Stimulated activated CD4-positive, alpha-beta T cell treated with anti-CD3 and anti-CD28 coated beads, Interleukin-4, amount 100 ng/mL, for 24 hours (primary cell): ENCODE measurements around the gene TAF4B.
"Not testable (repeated sequence)": the region's sequence is repeated elsewhere in the genome, so short reads cannot be mapped to it uniquely, and the experiment has no call there.

ENCODE experiments used
- DNase-seq: peaks from one replicate; pipeline ENCODE4 v3.0.0-alpha.2; 2020

Gene TAF4B

GRCh38 chr18:26317398-26317797 lies 91.2 kb downstream of the TAF4B start:
- DNase-seq = no peak

DNA sequence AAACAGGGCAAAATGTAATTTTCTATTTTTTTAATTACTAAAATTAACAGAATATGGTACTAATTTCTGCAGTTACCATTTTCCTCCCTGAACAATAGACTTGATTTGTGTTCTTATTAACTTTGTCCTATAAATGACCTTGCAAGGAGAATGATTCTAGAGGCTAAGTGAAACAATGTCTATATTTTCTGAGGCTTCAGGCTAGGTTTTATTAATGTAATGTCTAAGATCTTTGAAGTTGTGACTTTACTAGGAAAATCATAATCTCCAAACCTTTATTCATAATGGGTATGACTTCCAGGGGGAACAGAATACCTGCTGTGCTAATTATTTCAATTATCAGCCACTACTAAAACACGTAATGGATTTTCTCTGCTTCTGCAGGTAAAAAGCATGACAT lies 94.4 kb downstream of the TAF4B start:
- DNase-seq = no peak

- no peak for DNase-seq
These were observed 96.8 kb downstream of the TAF4B start for GRCh38 chr18:26322890-26323653.

- no peak for DNase-seq
These were observed 99.5 kb downstream of the TAF4B start for GRCh38 chr18:26325771-26326170.

- DNase-seq = no peak
These were observed 100.8 kb downstream of the TAF4B start for GRCh38 chr18:26327062-26327461.

DNA sequence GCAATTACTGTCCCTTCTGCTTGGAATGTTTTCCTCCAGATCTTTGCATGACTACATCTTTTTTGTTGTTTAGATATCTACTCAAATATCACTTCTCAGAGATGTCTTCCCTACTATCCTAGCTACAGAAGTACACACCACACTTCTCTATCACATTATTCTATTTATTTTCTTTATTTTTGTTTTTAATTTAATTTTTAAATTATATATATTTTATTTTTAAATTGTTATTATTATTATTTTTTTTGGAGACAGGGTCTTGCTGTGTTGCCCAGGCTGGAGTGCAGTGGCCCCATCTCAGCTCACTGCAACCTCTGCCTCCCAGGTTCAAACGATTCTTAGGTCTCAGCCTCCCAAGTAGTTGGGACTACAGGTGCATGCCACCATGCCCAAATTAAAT lies 106.7 kb downstream of the TAF4B start:
- no peak for DNase-seq

- DNase-seq = no peak
These were observed 108.9 kb downstream of the TAF4B start for GRCh38 chr18:26335156-26335555.

GRCh38 chr18:26335571-26336487 lies 109.6 kb downstream of the TAF4B start:
- DNase-seq = no peak

DNA sequence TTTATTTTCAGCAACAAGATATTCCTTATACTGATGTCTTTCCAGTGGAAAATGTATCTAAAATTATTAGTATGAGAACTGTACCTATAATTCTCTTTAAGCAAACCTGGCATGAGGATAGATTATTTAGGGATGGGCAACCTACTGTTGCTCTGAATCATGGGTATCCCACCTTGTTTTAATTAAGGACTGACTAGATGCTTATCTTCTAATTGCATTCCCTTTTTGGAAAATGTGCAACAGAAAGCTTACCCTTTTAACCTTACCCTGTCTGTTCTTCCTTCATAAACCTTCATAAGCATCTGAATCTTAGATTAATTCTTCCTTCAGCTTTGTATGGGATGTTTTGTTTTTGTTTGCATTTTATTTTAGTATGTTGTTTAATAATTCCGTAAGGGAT lies 110.3 kb downstream of the TAF4B start:
- no peak for DNase-seq

DNA sequence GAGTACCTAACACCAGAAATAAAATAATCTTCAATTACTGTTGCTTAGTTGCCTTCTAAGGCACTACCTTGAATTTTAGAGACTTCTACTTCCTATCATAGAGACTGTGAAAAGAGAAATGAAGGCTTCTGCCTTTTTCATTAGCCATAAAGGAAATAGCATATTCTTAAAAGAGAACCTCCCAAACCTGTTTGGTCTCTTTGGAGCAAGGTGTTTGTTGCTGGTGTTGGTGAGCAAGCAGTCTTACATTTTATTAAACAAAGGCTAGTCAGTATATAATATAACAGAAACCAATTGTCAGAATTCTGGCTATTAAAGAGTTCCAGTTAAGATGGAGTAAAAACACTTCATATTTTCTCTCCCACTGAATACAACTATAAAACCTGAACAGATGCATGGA lies 116.4 kb downstream of the TAF4B start:
- no peak for DNase-seq

- DNase-seq = no peak
These were observed 124.7 kb downstream of the TAF4B start for GRCh38 chr18:26350961-26351360.

GRCh38 chr18:26356045-26356785 lies 130.0 kb downstream of the TAF4B start:
- DNase-seq = no peak

GRCh38 chr18:26357960-26358359 lies 131.7 kb downstream of the TAF4B start:
- DNase-seq = no peak

DNA sequence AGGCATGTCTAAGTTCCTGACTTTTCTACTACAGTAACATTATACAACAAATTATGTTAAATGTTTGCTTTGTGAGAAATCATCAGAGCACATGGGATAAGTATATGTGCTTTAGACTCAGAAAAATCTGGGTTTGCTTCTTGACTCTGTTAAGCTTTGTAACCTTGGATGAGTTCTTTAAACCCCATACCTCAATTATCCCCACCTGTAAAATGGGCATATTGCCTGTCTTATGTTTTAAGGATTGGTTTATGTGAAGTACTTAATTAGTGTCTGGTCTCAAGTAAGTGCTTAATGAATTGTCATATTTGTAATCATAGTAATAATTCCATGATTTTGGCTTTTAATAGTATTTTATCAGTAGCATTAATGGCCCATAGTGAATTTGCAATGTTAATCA lies 135.8 kb downstream of the TAF4B start:
- DNase-seq = no peak

- no peak for DNase-seq
These were observed 141.2 kb downstream of the TAF4B start for GRCh38 chr18:26367425-26367824.

DNA sequence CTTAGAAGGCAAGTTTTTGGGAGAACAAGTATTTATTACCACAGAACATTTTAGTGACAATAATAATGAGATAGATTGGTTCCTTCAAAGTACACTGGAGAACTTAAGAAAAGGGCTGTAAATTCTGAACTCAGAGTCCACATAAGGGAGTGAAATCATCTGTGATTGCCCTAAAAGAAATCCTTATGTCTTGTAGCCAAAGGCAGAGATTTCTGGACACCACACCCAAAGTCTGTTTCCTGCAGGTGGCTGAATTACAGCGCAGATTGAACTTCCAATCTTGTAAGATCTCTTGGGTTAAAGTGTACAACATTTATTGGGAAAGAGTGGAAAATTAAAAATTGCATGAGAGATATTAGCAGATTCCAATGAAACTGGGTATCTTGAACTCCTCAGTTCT lies 143.8 kb downstream of the TAF4B start:
- DNase-seq = no peak

GRCh38 chr18:26376105-26376504 lies 149.9 kb downstream of the TAF4B start:
- no peak for DNase-seq

- no peak for DNase-seq
These were observed 152.5 kb downstream of the TAF4B start for GRCh38 chr18:26378701-26379100.

DNA sequence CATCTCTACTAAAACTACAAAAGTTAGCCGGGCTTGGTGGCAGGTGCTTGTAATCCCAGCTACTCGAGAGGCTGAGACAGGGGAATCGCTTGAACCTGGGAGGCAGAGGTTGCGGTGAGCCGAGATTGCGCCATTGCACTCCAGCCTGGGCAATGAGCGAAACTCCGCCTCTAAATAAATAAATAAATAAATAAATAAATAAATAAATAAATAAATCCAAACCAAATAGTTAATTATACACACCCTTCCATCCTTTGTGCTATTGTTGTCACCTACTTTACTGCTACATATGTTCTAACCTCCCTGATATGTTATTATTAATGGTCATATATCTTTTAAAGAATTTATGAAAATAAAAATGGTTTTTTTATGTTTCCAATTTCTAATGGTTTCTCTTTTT lies 155.3 kb downstream of the TAF4B start:
- not testable (repeated sequence) for DNase-seq

DNA sequence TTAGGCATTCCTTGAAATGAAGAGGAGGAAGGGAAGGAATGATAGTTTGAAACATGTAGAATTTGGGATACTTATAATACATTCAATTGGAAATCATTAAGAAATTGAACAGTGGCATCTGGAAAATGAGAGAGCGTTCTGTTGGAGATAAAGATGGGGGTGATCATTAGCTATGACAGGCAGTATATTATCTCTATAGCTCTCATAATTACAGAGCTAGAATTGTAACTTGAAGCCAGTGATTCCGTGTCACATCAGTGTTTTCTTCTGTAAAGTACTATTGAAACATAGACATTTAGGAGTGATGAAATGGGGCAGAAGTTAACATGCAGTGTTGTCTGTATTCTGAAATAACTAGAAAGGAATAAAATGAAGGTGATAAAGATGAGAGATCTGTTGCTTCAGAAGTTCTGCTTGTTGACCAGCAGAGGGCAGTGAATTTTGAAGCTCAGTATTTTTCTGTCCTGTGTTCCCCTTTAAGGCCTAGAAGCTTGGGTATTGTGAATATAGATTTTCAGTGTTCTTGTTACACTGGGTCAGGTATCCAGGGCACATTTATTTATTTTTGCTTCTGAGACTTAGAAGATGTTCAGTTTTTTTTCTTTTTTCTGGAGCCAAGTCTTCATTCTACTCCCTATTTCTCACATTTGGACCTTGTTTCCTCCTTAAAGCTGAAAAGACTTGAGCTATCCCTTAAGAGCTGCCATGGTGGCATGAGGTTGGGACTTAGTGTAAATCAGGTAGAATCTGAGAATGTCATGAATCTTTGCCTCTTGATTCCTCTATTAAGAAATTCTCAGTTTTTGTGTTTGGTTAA lies 157.4 kb downstream of the TAF4B start:
- no peak for DNase-seq

DNA sequence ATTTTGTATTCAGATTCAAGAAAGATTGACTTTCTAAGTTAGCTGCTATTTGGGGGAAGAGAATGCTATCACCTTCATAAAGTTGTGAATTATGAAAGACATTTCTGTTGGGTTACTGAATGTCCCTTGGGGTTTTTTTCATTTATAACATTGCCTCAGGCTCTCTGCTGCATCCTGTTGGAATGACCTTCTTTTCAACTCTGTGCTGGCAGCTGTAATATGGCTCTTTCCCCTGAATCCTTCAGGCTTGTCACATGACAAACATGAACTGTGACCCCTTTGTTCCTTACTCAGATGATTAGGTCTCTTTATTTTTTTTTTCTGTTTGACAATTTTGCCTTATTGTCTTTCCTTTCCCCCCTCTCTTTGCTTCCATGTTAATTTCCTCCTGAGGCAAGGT lies 159.8 kb downstream of the TAF4B start:
- DNase-seq = no peak

DNA sequence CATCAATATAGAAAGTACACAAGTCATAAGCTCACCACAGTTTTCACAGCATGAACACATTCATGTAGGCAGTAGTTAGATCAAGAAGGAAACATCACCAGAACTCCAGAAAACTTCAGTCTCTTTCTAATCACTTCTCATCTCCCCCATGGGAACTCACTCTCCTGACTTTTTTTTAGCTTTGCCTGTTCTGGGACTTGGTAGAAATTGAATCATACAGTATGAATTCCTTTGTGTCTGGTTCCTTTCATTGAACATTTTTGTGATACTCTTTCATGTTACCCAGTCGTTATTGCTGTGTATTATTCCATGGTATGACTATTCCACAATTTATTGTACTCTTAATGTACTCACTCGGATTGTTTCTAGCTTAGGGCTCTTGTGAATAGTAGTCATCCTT lies 160.2 kb downstream of the TAF4B start:
- DNase-seq = no peak
